ENCODE results near the gene KRTAP22-1.

Gene KRTAP22-1

GRCh38 chr21:30625449-30626165, 24.7 kb downstream of the KRTAP22-1 start:
- DNase-seq (ENCODE audit: low read depth): no peak

GRCh38 chr21:30628109-30628508, 27.2 kb downstream of the KRTAP22-1 start:
- DNase-seq (ENCODE audit: low read depth): no peak

GRCh38 chr21:30629200-30629599, 28.3 kb downstream of the KRTAP22-1 start:
- no peak for DNase-seq (ENCODE audit: low read depth)

DNA sequence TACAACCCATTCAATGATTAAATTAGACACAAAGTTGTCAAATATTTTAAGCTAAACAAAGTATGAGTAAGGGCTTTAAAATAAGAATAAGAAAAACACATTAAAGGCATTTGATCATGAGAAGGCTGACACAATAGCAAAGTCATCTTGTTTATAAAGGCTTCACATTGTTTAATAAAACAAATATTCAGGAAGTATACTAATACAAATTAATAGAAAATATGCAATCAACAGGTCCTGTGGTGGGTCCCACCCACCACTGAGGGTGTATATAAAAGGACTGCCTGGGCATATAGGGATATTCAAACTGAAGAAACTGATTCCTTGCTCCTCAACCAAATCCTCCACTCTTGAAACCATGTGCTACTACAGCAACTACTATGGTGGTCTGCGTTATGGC, 34.0 kb downstream of the KRTAP22-1 start, which contains the start of gene KRTAP20-2:
TSS of gene KRTAP20-2 (plus strand) at position 301 of the 400 bp plus-strand sequence. CDS start at position 359, 58 bp downstream.
- DNase-seq (ENCODE audit: low read depth): no peak

DNA sequence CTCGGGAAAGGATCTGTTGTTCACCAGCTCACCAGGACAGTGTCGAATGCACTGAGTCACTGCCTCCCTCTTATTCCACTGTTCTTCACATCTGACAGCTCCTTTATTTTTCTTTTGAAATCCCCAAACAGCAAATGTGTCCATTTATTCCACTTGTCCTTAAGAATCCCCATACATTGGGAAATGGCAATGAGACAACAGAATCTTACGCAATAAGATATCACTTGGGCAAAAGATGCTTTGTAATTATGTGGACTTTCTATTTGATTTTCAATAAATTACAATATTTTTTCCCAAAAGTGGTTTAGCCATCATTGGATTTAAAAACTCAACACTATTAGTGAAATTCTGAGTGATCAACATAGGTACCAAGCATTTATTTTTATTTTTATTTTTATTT, 37.8 kb downstream of the KRTAP22-1 start:
- no peak for DNase-seq (ENCODE audit: low read depth)

DNA sequence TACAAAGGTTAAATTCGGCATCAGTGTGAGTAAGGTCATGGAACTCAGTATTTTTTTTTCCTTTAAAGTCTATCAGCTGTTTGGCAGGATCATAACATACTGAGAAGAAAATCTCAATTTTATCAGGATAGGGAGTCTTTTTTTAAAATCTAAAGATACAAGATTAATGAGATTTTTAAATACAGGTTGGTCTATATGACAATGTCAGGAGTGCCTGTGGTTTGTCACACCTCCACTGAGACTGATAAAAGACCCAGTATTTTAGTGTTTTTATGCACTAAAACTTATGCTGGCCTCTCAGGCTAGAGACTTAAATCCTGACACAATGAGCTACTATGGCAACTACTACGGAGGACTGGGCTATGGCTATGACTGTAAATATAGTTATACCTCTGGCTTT, 41.7 kb downstream of the KRTAP22-1 start, which contains the start of gene KRTAP20-3:
TSS of gene KRTAP20-3 (plus strand) at position 301 of the 400 bp plus-strand sequence.
- DNase-seq (ENCODE audit: low read depth): no peak

DNA sequence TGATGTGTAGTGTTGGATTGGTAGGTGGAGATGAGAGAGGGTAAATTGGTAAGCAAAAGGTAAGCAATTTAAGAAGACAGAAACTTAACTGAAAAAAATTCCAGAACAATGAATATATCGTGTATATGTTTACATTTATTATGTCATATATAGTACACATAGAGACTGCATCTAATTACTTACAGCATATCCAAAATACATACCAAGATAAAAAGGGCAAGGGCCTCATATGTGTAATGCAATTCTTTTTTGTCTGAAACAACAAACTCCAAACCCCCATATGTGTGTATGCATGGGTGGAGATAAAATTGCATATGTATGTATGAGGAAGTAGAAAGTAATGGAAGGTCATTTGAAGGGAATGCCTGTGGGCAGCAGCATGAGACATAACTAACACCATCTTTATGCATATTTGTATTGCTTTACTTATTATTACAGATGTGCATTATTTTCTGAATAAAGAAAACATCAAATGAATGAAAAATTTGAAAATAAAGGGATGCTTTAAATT, 46.1 kb downstream of the KRTAP22-1 start:
- no peak for DNase-seq (ENCODE audit: low read depth)
